ENCODE results near the gene MED9. TPM values are rescaled to one million over a fixed set of nuclear protein-coding genes. Genes with fewer than 3 reads are reported as not detected.

The MED9 gene
- polyA plus RNA-seq, 1 of the 3 experiments (the other 2 are of a cell fraction): 10.1 TPM

DNA sequence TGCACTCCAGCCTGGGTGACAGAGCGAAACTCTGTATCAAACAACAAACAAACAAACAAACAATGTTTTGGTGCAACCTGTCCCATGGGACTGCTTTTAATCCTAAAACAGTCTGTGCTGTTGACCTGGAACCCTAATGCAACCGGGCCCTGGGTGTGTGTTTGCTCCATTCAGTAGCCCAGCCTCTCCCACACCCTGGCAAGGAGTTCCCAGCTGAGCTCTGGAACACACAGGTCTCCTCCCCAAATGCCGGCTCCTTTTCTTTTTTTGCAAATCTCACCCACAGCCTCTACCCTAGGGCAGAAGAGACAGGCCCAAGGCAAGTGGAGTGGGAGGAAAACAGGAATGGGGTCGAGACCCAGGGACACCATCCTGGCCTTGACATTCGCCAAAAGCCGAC is 49.2 kb downstream of the MED9 start:
- no peaks in the 10 kb centered on the region for H3K27me3 ChIP-seq (ENCODE audit: insufficient read depth)
- H3K4me3 ChIP-seq (ENCODE audit: low read depth in 2 of 2, low read length in 1 of 2): no peak overlapping the region
- no peak overlapping the region for H3K27ac ChIP-seq (ENCODE audit: low read depth in 2 of 2, low read length in 1 of 2)
- DNase-seq: no peak
- H3K9me2 ChIP-seq: no peaks in the 10 kb centered on the region
- no peaks in the 10 kb centered on the region for H3K79me2 ChIP-seq (ENCODE audit: insufficient read depth)
- no peaks in the 10 kb centered on the region for H3K9me3 ChIP-seq
- no peak overlapping the region for H2AFZ ChIP-seq (ENCODE audit: low read depth)
- TF ChIP-seq TEAD4 (IDR thresholded peaks at IDR 0.05; ENCODE audit: borderline replicate concordance, insufficient read depth): no peak
- TF ChIP-seq TCF12 (IDR thresholded peaks at IDR 0.05): no peak
- TF ChIP-seq FOXM1 (IDR thresholded peaks at IDR 0.05; ENCODE audit: low read depth): no peak
- no peak for TF ChIP-seq SIN3A (IDR thresholded peaks at IDR 0.05; ENCODE audit: borderline replicate concordance, low read depth, low read length)
- no peak for TF ChIP-seq MEF2A (IDR thresholded peaks at IDR 0.05; ENCODE audit: borderline replicate concordance, low read depth)
- no peak for TF ChIP-seq GABPA (IDR thresholded peaks at IDR 0.05; ENCODE audit: low read depth)
- no peak for TF ChIP-seq RFX5 (IDR thresholded peaks at IDR 0.05; ENCODE audit: low read length)
- TF ChIP-seq, protein P1, sequence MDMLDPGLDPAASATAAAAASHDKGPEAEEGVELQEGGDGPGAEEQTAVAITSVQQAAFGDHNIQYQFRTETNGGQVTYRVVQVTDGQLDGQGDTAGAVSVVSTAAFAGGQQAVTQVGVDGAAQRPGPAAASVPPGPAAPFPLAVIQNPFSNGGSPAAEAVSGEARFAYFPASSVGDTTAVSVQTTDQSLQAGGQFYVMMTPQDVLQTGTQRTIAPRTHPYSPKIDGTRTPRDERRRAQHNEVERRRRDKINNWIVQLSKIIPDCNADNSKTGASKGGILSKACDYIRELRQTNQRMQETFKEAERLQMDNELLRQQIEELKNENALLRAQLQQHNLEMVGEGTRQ (IDR thresholded peaks at IDR 0.05; ENCODE audit: borderline replicate concordance, low read depth, low read length): no peak
- TF ChIP-seq, protein P2, sequence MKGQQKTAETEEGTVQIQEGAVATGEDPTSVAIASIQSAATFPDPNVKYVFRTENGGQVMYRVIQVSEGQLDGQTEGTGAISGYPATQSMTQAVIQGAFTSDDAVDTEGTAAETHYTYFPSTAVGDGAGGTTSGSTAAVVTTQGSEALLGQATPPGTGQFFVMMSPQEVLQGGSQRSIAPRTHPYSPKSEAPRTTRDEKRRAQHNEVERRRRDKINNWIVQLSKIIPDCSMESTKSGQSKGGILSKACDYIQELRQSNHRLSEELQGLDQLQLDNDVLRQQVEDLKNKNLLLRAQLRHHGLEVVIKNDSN (IDR thresholded peaks at IDR 0.05; ENCODE audit: borderline replicate concordance, low read depth): no peak
- TF ChIP-seq NRF1 (IDR thresholded peaks at IDR 0.05; ENCODE audit: low read depth, low read length): no peak
- TF ChIP-seq RXRA (IDR thresholded peaks at IDR 0.05; ENCODE audit: borderline replicate concordance, low read depth): no peak
- H3K4me2 ChIP-seq: no peak overlapping the region
- POLR2A ChIA-PET: no interaction called here
- H3K4me1 ChIP-seq (ENCODE audit: control insufficient read depth in 1 of 2, insufficient read depth in 2 of 2, low read depth in 1 of 2, low read length in 1 of 2): peaks cover 0 to 16% of the 10 kb centered on the region in 2 experiments; a peak in 1 of 4 replicates
- CTCF ChIA-PET: interaction anchor here (0.8 to 1.2 kb wide), 4 partner anchors 14 to 116 kb away, joined by 3 read pairs; no protein-coding TSS in a partner anchor
- H3K9ac ChIP-seq: no peak overlapping the region
- no peaks in the 10 kb centered on the region for H3K36me3 ChIP-seq (replicated peaks in 1 of 2; ENCODE audit: control insufficient read depth in 1 of 2, insufficient read depth in 2 of 2, low read length in 1 of 2)
- H3F3A ChIP-seq (replicated peaks; ENCODE audit: insufficient read depth): no peaks in the 10 kb centered on the region
- H4K20me1 ChIP-seq (ENCODE audit: insufficient read depth): no peaks in the 10 kb centered on the region
- WGBS (ENCODE audit: low lambda C conversion rate): 94% methylated on average over 6 of the region's 6 CpGs

DNA sequence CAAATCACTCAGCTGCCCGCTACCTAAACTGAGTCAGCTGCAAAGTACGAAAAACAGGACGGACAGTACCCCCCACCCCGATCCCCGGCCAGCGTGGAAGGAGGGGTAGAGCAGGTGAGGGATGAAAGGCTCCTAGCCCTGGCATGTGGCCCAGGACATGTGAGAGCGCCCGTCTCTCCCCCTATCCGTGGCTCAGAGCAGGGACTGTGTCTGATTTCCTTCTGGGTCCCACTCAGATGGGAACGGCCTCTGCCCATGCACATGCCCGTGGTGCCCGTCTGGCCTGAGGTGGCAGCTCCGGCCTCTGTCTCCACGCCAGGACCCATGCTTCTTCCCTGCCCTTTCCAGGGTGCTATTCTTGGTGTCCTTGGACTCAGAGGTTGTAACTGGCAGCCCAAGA is 49.6 kb downstream of the MED9 start:
- Histone ChIP-seq H3K79me2 (ENCODE audit: insufficient read depth) (no peaks in the 10 kb centered on the region), H3K4me1 (ENCODE audit: control insufficient read depth in 1 of 2, insufficient read depth in 2 of 2, low read depth in 1 of 2, low read length in 1 of 2) (peaks cover 0 to 16% of the 10 kb centered on the region in 2 experiments; a peak in 1 of 4 replicates), H2AFZ (ENCODE audit: low read depth) (no peak overlapping the region), H3K4me2 (no peak overlapping the region), H3K9me3 (no peaks in the 10 kb centered on the region), H3K27me3 (ENCODE audit: insufficient read depth) (no peaks in the 10 kb centered on the region), H3K9ac (no peak overlapping the region), H3K9me2 (no peaks in the 10 kb centered on the region), H3K4me3 (ENCODE audit: low read depth in 2 of 2, low read length in 1 of 2) (no peak overlapping the region), H3K27ac (ENCODE audit: low read depth in 2 of 2, low read length in 1 of 2) (no peak overlapping the region), H3K36me3 (replicated peaks in 1 of 2; ENCODE audit: control insufficient read depth in 1 of 2, insufficient read depth in 2 of 2, low read length in 1 of 2) (no peaks in the 10 kb centered on the region), H3F3A (replicated peaks; ENCODE audit: insufficient read depth) (no peaks in the 10 kb centered on the region), H4K20me1 (ENCODE audit: insufficient read depth) (no peaks in the 10 kb centered on the region)
- no peak for DNase-seq
- WGBS (ENCODE audit: low lambda C conversion rate): 83% methylated on average over 14 of the region's 14 CpGs
- ChIA-PET CTCF (interaction anchor here (0.9 to 1.5 kb wide), 3 partner anchors 14 to 44 kb away, joined by 3 to 4 read pairs (median 3); no protein-coding TSS in a partner anchor), POLR2A (no interaction called here)
- TF ChIP-seq, protein P3, sequence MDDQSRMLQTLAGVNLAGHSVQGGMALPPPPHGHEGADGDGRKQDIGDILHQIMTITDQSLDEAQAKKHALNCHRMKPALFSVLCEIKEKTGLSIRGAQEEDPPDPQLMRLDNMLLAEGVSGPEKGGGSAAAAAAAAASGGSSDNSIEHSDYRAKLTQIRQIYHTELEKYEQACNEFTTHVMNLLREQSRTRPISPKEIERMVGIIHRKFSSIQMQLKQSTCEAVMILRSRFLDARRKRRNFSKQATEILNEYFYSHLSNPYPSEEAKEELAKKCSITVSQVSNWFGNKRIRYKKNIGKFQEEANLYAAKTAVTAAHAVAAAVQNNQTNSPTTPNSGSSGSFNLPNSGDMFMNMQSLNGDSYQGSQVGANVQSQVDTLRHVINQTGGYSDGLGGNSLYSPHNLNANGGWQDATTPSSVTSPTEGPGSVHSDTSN (IDR thresholded peaks at IDR 0.05): no peak
- TF ChIP-seq, protein P2 (IDR thresholded peaks at IDR 0.05; ENCODE audit: borderline replicate concordance, low read depth): no peak
- TF ChIP-seq, protein P4, sequence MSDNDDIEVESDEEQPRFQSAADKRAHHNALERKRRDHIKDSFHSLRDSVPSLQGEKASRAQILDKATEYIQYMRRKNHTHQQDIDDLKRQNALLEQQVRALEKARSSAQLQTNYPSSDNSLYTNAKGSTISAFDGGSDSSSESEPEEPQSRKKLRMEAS (IDR thresholded peaks at IDR 0.05; ENCODE audit: low read depth): no peak
